GM21447 (cell line): ENCODE data around the gene RCL1.

Experiments
- ATAC-seq: cut with Tn5 transposase; IDR thresholded peaks from one replicate; pipeline ENCODE4 v1.9.1; 2021; ENCODE audit not compliant: unreplicated experiment

The RCL1 gene

GRCh38 chr9:4838189-4838546 is 45.4 kb downstream of the RCL1 start:
- ATAC-seq: no peak

GRCh38 chr9:4839470-4839912 is 46.7 kb downstream of the RCL1 start:
- ATAC-seq: no peak

GRCh38 chr9:4840018-4840417 is 47.3 kb downstream of the RCL1 start:
- no peak for ATAC-seq

- ATAC-seq: no peak
These were observed 49.5 kb downstream of the RCL1 start for GRCh38 chr9:4842213-4842612.

- no peak for ATAC-seq
These were observed 50.0 kb downstream of the RCL1 start for GRCh38 chr9:4842734-4843133.

- no peak for ATAC-seq
These were observed 51.5 kb downstream of the RCL1 start for GRCh38 chr9:4844056-4844838.

- no peak for ATAC-seq
These were observed 56.6 kb downstream of the RCL1 start for GRCh38 chr9:4849369-4849768.

GRCh38 chr9:4850603-4851310 is 58.0 kb downstream of the RCL1 start:
- no peak for ATAC-seq

- no peak for ATAC-seq
These were observed 59.7 kb downstream of the RCL1 start for GRCh38 chr9:4852419-4852818.

- ATAC-seq: no peak
These were observed 61.5 kb downstream of the RCL1 start for GRCh38 chr9:4854265-4854590.

GRCh38 chr9:4855841-4856240 is 63.1 kb downstream of the RCL1 start:
- no peak for ATAC-seq

- no peak for ATAC-seq
These were observed 64.5 kb downstream of the RCL1 start for GRCh38 chr9:4857163-4857810.

GRCh38 chr9:4859035-4859434 is 66.3 kb downstream of the RCL1 start:
- no peak for ATAC-seq

- no peak for ATAC-seq
These were observed 67.6 kb downstream of the RCL1 start for GRCh38 chr9:4860383-4860782.

- no peak for ATAC-seq
These were observed 68.4 kb downstream of the RCL1 start for GRCh38 chr9:4861145-4861544.

GRCh38 chr9:4861736-4862451 is 69.2 kb downstream of the RCL1 start:
- ATAC-seq: no peak

- no peak for ATAC-seq
These were observed 69.9 kb downstream of the RCL1 start for GRCh38 chr9:4862506-4863250.

- no peak for ATAC-seq
These were observed 71.5 kb downstream of the RCL1 start for GRCh38 chr9:4864234-4864661.

GRCh38 chr9:4864698-4865097 is 72.0 kb downstream of the RCL1 start:
- no peak for ATAC-seq

- ATAC-seq: no peak
These were observed 72.9 kb downstream of the RCL1 start for GRCh38 chr9:4865681-4866080.
